MM.1S (cell line): ENCODE measurements around the gene CFAP61.

Source experiments
- DNase-seq: peaks from one replicate; pipeline ENCODE4 v3.0.0-alpha.2; 2015
- H2AFZ ChIP-seq: fragments of 300-600 bp; sonication (generic); 2 replicates; pipeline ENCODE4 v1.6.0; 2016; ENCODE audit warnings: antibody characterized with exemption, low read length
- H3F3A ChIP-seq: fragments of 300-600 bp; sonication (generic); 2 replicates; pipeline ENCODE4 v1.6.1; 2016; ENCODE audit warnings: mild to moderate bottlenecking, antibody characterized with exemption, low read length, moderate library complexity, mixed read lengths; ENCODE audit not compliant: insufficient read depth
- H3K27ac ChIP-seq: fragments of 300-600 bp; sonication (generic); 2 replicates; pipeline ENCODE4 v1.5.1; 2016; ENCODE audit warnings: mild to moderate bottlenecking, low read length
- H3K27me3 ChIP-seq: fragments of 300-600 bp; sonication (generic); replicated peaks from 2 replicates; pipeline ENCODE4 v1.6.0; 2016; ENCODE audit warnings: low read length; ENCODE audit not compliant: insufficient read depth
- H3K36me3 ChIP-seq: fragments of 300-600 bp; sonication (generic); replicated peaks from 2 replicates; pipeline ENCODE4 v1.6.1; 2016; ENCODE audit warnings: mild to moderate bottlenecking, low read length, mixed read lengths; ENCODE audit not compliant: insufficient read depth
- H3K4me1 ChIP-seq: fragments of 300-600 bp; sonication (generic); 2 replicates; pipeline ENCODE4 v1.6.1; 2016; ENCODE audit warnings: low read length, mixed read lengths
- H3K4me2 ChIP-seq: fragments of 300-600 bp; sonication (generic); 2 replicates; pipeline ENCODE4 v1.6.0; 2016; ENCODE audit warnings: low read depth, low read length
- H3K4me3 ChIP-seq: fragments of 300-600 bp; sonication (generic); 2 replicates; pipeline ENCODE4 v1.5.1; 2016; ENCODE audit warnings: low read length, mixed read lengths
- H3K79me2 ChIP-seq: fragments of 300-600 bp; sonication (generic); 2 replicates; pipeline ENCODE4 v1.6.1; 2016; ENCODE audit warnings: mixed run types, low read length, mixed read lengths
- H3K9ac ChIP-seq: fragments of 300-600 bp; sonication (generic); 2 replicates; pipeline ENCODE4 v1.6.1; 2016; ENCODE audit warnings: low read length, mixed read lengths
- H3K9me2 ChIP-seq: fragments of 300-600 bp; sonication (generic); replicated peaks from 2 replicates; pipeline ENCODE4 v1.6.1; 2016; ENCODE audit warnings: mild to moderate bottlenecking, low read length, mixed read lengths; ENCODE audit not compliant: insufficient read depth
- H3K9me3 ChIP-seq: fragments of 300-600 bp; sonication (generic); replicated peaks from 2 replicates; pipeline ENCODE4 v1.6.1; 2016; ENCODE audit warnings: mild to moderate bottlenecking, low read length, mixed read lengths; ENCODE audit not compliant: insufficient read depth
- H4K20me1 ChIP-seq: fragments of 300-600 bp; sonication (generic); 2 replicates; pipeline ENCODE4 v1.6.1; 2016; ENCODE audit warnings: mild to moderate bottlenecking, low read length, moderate library complexity, mixed read lengths; ENCODE audit not compliant: insufficient read depth
- CTCF ChIP-seq: fragments of 300-600 bp; sonication (generic); IDR thresholded peaks from 2 replicates; pipeline ENCODE4 v1.5.1; 2016; ENCODE audit warnings: antibody characterized with exemption, low read length, mixed read lengths
- EZH2 ChIP-seq: fragments of 300-600 bp; sonication (generic); optimal IDR thresholded peaks from 2 replicates; pipeline ENCODE3; 2017; ENCODE audit warnings: low read depth, mild to moderate bottlenecking, antibody characterized with exemption, low read length, mixed read lengths
- EZH2phosphoT487 ChIP-seq: fragments of 300-600 bp; sonication (generic); IDR thresholded peaks from 2 replicates; pipeline ENCODE4 v1.6.1; 2018; ENCODE audit warnings: antibody characterized with exemption, low read length

CFAP61 gene

GRCh38 chr20:20210943-20211273, 158.6 kb downstream of the CFAP61 start:
- H3F3A ChIP-seq = peaks cover 29% of the 10 kb centered on the region
- DNase-seq = no peak
- H3K9ac ChIP-seq = peak overlapping the region; percentile 31
- H3K79me2 ChIP-seq = no peaks in the 10 kb centered on the region
- H3K36me3 ChIP-seq = no peaks in the 10 kb centered on the region
- H2AFZ ChIP-seq = peak overlapping the region; percentile 2; the same call in 1 of the 2 replicates
- H3K27me3 ChIP-seq = no peaks in the 10 kb centered on the region
- no peak overlapping the region for H3K4me3 ChIP-seq
- no peaks in the 10 kb centered on the region for H3K9me2 ChIP-seq
- no peaks in the 10 kb centered on the region for H4K20me1 ChIP-seq
- no peaks in the 10 kb centered on the region for H3K9me3 ChIP-seq
- H3K4me2 ChIP-seq = peak overlapping the region; percentile 20; the same call in 1 of the 2 replicates
- TF ChIP-seq CTCF (no peak), EZH2 (no peak), EZH2phosphoT487 (no peak)
- H3K27ac ChIP-seq = peak overlapping the region; percentile 71; the same call in 1 of the 2 replicates
- peaks cover 43% of the 10 kb centered on the region for H3K4me1 ChIP-seq

- no peak overlapping the region for H3K9ac ChIP-seq
- H3K4me2 ChIP-seq = no peak overlapping the region
- peaks cover 38% of the 10 kb centered on the region for H3K4me1 ChIP-seq
- no peaks in the 10 kb centered on the region for H3K9me2 ChIP-seq
- peak overlapping the region; percentile 2; the same call in 1 of the 2 replicates for H2AFZ ChIP-seq
- no peaks in the 10 kb centered on the region for H3K27me3 ChIP-seq
- no peak for DNase-seq
- no peaks in the 10 kb centered on the region for H3K36me3 ChIP-seq
- H3K27ac ChIP-seq = peak overlapping the region; percentile 71; the same call in 1 of the 2 replicates
- H4K20me1 ChIP-seq = no peaks in the 10 kb centered on the region
- TF ChIP-seq EZH2phosphoT487 (no peak), CTCF (no peak), EZH2 (no peak)
- H3K4me3 ChIP-seq = no peak overlapping the region
- no peaks in the 10 kb centered on the region for H3K9me3 ChIP-seq
- peaks cover 25% of the 10 kb centered on the region for H3F3A ChIP-seq
- H3K79me2 ChIP-seq = no peaks in the 10 kb centered on the region
Observed at GRCh38 chr20:20211274-20211987, 159.1 kb downstream of the CFAP61 start.

DNA sequence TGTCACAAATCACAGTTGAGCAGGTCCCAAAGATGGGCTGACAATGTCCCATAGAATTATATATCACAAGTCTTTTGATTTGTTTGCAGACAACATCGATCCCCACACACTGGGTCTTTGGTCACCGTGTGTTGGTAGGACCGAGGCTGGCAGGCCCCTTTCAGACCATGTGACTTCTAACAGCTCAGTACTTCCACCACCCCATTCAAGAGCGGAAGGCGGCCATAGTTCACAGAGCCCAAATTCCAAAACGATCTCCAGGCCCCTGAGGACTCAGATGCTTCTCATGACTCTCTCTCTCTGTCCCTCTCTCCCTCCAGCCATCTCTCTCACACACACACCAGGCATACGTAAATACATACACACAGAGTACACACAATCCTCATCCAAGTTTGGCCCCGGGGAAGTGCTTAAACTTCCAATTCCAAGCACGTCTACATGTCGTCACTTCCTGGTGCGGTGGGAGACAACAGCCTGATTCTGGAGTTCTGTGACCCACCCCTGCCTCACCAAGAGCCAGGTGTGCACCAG, 159.7 kb downstream of the CFAP61 start:
- Histone ChIP-seq H3K4me2 (no peak overlapping the region), H3K9me2 (no peaks in the 10 kb centered on the region), H3K9ac (no peak overlapping the region), H2AFZ (no peak overlapping the region), H3K27ac (no peak overlapping the region), H3F3A (peaks cover 19% of the 10 kb centered on the region), H4K20me1 (no peaks in the 10 kb centered on the region), H3K27me3 (no peaks in the 10 kb centered on the region), H3K9me3 (no peaks in the 10 kb centered on the region), H3K4me3 (no peak overlapping the region), H3K4me1 (peaks cover 37% of the 10 kb centered on the region), H3K79me2 (no peaks in the 10 kb centered on the region), H3K36me3 (no peaks in the 10 kb centered on the region)
- TF ChIP-seq EZH2 = no peak
- TF ChIP-seq CTCF = no peak
- TF ChIP-seq EZH2phosphoT487 = no peak
- no peak for DNase-seq
